Embryonic facial prominence (tissue), 1 donor: ENCODE results near the gene CDC42BPB.
"Not testable (repeated sequence)": the region's sequence is repeated elsewhere in the genome, so short reads cannot be mapped to it uniquely, and the experiment has no call there.

Experiments used
- DNase-seq: peaks from one replicate; pipeline ENCODE4 v3.0.0-alpha.2; 2016; ENCODE audit errors: extremely low spot score

The CDC42BPB gene

DNA sequence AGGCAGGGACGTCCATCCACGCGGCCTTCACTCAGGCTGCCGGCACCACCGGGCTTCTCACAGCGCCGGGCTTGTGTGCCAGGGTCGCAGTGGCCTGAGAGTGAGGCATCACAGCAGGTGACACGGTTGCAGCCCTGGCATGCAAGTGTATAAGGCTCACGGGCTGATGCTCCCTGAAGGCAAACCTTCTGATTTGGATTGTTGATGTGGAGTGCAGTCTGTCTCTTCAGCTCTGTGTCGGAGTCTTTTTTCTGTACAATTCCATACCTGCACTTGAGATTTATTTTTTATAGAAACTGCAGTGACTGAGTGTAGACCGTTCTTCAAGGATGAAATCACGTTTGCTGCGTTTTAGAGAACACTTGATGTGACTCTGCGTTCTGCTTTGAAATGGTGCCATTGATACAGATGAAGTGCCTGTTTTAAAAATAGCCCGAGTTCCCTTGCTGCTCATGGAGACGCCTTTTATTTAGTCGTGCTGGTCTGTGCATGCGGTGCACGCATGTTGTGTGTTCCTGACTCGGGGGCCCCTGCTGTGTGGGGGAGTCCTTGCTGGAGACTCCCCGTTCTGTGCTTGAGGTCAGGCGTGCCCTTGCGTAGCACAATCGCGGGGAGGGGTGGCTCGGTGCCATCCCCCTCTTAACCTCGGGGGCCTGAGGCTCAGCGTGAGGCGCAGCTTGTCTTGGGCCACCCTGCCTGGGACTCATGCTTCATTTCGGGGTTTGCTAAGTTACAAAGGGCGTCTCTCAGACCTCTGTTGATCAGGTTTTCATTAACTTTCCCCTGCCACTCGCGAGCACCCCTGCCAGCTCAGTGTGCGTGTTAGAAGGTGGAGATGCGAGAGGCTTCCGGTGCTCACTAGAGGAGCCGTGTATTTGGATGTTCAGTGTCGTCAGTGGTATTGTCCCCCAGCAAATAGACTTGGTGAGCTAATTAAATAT, 156.4 kb downstream of the CDC42BPB start:
- no peak for DNase-seq

DNA sequence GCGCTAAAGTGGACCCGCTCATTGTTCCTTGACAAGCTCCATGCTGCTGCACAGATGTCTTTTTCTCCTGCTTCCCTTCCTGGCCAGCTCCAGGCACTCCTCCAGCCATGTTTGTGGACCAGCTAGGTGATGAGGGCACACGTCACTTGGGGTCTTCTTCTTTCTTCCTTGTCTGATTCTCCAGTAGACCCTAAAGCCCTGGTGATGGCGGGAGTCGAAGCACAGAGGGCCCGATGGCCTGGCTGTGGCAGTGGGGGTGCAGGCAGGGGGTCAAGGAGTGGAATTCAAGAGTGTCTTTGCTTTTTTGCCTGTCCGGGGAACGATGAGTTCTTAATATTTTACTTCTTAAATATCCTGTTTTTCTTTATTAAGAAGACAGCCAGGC, 157.8 kb downstream of the CDC42BPB start:
- no peak for DNase-seq

DNA sequence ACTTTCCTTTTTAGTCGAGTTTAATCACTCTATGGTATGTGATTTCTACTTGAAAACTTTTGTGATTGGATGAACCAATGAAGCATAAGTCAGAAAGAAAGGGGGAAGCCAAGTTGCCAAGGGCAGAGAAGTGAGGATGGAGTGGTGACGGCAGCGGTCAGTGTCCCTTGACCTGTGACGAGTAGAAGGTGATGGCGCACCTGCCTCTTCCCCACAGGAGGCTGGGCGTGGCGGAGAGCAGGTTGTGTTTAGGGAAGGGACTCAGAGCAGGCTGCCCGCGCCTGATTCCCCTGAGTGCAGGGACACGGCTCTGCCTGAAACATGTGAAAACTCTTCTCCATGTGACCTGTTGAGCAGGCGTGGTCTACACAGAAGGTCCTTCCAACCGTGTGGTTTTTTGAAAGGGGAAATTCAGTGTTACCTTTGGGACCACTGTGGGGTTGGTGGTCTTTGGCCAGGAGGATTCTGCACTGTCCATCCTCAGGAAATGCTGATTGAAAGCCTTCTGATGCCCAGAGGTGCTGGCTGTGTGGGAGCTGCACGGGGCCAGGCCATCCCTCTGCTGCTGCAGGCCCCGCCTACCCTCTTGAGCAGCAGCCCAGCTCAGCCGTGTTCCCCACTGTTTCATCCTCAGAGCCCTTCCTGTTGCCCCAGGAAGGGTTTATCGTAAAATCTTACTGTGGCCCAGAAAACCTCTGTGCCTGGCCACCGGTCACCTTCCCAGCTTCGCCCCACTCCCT, 158.4 kb downstream of the CDC42BPB start:
- no peak for DNase-seq

DNA sequence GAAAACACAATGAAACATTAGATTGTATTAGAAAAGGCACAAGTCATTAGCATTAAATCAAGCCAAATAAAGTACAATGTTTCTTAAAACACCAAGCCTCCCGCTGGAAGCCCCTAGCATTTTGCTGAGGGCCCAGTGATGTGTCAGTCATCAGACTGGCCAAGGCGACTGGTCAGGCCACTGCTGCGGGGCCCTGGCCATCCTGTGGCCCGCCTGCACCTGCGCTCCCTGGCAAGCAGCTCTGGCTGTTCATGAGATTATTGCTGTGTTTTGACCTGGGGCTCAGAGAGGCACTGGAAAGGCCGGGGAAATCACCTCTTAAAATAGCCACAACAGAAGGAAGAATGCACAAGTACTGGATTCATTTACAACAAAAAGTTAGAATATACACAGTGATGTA, 159.1 kb downstream of the CDC42BPB start:
- DNase-seq: no peak

DNA sequence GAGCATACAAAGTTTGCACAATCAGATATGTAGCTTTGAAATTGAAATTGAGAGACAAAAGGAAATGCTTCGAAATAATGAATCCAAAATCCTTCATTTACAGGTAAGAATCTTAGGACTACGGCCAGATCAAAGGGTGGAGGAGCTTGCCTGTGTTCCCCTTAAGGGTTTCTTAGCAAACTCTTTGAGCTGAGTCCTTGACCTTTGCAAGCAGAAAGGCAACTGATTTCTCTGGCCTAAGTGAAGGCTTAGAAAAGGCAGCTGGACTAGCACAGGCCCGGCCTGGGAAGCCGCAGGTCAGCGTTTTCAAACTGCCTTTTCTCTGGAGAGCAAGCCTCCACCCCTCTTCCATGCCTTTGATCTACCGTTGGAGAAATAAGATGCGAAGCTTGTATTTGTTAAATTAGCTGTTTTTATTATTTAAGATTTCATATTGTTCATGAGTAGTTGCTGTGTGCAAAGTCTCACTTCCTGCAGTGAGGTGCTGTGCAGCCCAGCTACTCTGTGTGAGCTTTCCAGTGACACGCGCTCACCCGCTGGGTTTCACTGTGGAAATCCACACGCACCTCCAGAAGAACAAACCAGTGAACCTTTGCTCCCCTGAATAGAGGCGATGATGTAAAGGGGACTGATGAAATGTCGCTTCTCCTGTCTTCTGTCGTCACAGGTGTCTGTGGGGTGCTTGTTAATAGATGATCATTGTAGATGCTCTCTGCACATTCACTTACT, 159.9 kb downstream of the CDC42BPB start:
- no peak for DNase-seq

DNA sequence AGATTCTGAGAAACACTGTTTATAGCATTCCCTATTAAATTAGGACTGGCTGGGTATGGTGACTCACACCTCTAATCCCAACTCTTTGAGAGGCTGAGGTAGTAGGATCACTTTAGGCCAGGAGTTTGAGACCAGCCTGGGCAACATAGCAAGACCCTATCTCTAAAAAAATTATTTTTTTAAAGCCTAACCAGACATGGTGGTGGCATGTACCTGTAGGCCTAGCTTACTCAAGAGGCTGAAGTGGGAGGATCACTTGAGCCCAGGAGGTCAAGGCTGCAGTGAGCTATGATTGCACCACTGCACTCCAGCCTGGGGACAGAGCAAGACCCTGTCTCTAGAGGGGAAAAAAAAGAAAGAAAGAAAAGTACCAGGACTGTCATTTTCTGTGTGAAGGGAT, 160.6 kb downstream of the CDC42BPB start:
- DNase-seq: not testable (repeated sequence)

DNA sequence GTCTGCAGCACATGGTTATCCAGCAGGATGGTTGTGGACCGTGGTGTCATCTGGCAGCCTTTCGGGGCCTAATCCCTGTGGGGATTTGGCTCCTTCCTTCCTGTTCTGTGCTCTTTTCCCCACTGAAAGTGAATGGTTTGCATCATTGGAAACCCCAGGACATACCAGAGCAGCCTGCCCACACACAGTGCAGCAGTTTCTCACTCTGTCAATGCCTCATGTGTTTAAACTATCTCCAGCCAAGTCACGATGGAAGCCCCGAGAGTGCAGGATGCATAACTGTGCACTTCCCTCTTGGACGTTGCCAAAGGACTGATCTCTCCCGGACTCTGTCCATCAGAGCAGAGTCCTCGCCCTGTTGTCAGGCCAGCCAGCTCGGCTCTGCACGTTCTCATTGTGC, 163.9 kb downstream of the CDC42BPB start:
- DNase-seq: no peak

DNA sequence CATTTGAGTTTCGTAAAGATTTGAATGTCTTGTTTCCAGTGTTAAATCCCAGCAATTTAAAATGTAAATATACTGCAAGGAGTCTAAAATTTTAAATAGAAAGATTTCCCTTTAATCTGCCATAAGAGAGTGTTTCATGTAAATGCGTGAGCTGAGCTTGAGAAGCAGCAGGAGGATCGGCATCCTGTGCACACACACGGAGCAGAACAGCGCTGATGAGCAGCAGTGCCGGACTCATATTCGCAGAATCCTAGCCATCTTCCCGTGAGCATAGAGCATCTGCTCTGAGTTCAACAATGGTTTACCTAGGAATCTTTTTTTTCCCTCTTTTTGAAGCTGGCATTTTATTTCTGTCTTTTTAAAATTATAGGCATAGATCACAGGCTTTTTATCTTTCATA, 164.7 kb downstream of the CDC42BPB start:
- no peak for DNase-seq

DNA sequence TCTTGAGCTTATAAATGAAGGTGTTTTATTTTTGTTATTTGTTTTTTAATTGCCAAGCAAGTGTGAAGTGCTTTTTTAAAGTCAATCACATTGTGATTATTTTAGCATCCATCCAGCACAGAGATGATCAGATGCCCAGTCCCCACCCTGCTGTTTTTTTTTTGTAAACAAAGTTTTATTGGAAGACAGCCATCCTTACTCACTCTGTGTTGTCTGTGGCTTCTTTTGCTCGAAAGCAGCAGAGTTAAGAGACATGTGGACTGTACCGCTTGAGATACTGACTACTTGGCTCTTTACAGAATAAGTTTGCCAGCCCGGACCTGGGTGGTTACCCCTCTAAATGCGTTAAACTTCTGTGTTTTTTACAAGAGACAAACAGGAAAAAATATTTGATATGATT, 165.8 kb downstream of the CDC42BPB start:
- DNase-seq: no peak

DNA sequence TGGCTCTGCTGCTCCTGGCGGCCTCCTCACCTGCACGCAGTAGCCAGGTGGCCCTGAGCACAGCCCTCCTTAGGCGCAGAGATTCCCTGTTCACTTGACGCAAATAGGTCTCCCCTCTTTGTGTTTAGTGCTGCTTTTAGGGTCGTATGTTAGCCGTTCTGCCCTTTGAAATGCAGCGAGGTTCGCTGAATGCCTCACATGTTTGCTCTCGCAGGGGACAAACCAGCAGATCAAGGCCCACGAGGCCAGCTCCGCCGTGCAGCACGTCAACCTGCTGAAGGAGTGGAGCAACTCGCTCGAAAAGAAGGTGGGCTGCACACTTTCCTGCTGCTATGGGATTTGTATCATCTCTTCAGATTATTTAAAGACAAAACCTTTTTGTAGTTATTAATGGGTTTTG, 166.2 kb downstream of the CDC42BPB start:
- DNase-seq: no peak

DNA sequence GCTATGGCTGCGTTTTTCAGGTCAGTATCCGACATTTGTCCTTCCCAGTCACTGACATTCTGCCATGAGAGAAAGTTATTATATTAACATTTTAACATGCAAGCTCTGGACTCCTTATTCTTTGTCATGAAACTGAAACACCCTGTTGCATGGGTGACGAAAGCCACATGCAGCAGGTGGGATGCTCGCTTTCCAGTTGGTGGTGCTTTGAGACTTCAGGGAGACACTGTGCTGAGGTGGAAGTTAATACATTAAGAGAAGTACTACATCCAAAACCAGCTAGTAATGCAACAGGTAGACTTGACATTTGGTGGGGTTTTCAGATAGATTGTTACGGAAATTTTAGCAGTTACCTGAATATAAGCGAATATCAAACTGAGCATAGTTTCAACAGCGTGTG, 167.7 kb downstream of the CDC42BPB start:
- no peak for DNase-seq

DNA sequence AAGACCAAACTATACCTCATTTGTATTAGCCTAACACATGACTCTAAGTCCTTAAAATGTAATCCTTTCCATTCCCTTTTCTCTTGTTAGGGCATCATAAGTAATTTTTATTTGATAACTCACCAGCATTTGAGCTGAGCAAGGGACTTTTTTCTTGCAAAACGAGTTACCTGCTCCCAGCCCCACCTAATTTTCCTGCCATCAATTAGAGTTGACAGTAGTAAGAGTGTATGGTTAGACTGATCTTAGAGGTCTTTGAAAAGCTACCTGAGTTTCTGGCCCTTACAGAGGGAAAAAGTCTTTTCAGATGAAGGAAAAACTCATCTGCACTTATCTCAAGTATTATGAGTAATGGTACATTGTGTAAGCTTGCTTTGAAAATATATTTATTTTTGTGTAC, 168.6 kb downstream of the CDC42BPB start:
- no peak for DNase-seq

DNA sequence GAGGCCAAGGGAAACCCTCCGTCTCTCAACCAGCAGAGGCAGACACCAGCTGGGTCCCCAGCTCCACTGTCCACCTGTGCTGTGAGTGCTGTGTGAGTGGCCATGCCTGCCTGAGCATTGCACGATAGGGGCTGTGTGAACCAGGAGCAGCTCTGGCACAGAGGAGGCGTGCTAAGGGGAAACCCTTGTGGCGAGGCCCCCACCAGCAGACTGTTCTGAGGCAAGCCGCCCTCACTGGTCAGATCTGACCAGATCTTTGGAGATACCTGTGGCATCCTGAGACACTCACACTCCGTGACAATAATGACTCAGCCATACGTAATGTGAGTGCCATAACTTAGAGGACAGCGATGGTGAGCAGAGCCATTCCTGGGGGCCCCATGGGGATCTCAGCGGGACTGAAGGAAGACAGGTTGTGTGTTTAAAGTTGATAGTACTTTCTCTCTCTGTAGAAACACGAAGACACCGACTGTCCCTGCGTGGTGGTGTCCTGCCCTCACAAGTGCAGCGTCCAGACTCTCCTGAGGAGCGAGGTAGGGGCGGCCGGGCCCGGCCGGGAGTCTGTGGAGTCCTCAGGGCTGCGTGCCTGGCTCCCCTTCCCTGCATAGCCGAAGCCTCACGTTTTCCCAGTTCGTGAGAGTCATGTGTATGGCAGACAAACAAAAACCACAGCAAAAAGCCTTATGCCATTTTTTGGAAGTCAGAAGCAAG, 171.5 kb downstream of the CDC42BPB start:
- no peak for DNase-seq

DNA sequence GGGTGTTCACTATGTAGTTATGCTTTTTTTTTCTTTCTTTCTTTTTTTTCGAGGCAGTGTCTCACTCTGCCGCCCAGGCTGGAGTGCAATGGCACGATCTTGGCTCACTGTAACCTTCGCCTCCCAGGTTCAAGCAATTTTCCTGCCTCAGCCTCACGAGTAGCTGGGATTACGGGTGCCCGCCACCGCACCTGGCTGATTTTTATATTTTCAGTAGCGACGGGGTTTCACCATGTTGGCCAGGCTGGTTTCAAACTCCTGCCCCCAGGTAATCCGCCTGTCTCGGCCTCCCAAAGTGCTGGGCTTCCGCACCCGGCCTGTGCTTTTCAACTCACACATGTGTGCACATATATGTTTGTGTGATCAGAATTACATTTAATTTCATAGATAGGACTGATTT, 173.8 kb downstream of the CDC42BPB start:
- no peak for DNase-seq

DNA sequence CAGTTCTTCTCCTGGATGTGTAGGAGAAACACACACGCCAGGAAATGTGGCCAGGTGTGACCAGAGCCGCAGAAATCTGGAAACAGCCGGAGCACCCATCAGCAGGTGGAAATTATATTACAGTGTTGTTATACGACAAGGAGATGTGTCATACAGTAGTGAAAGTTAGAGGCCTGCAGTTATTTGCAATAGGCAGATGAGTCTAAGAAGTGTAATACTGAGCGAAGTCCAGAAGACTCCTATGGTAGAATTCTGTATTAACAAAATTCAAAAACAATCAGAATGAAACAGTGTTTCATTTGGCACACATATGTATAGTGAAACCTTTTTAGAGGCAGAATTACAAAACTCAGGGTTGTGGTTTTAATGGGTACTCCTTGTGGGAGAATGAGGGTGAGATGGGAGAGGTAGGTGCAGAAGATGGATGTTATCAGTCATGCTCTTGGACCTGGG, 174.2 kb downstream of the CDC42BPB start:
- no peak for DNase-seq
